Tibial nerve (tissue), 4 donors: Measurements from ENCODE around the gene BEND5. TPM values are rescaled to one million over a fixed set of nuclear protein-coding genes. Genes with fewer than 3 reads are reported as not detected.
A peak's percentile ranks its signal among the peaks of the same experiment; 100 is the strongest.

Experiments used
- DNase-seq, 2 donors: peaks; one replicate each; pipeline ENCODE4 v3.0.0-alpha.2; 2019; ENCODE audit warnings: low spot score in 2 of 2
- H3K27ac ChIP-seq, 4 donors: fragments of 200-600 bp; sonication (generic) in 3 of 4; one replicate each; pipeline ENCODE4 v1.5.1; 2017 to 2019; ENCODE audit warnings: mild to moderate bottlenecking in 1 of 4
- H3K27me3 ChIP-seq, 2 donors: fragments of 200-600 bp; sonication (generic) in 1 of 2; one replicate each; pipeline versions ENCODE4 v1.5.1 to v1.6.0; 2017 to 2019
- H3K36me3 ChIP-seq, 3 donors: fragments of 200-600 bp; sonication (generic); one replicate each; pipeline ENCODE4 v1.5.1; 2018 to 2019
- H3K4me1 ChIP-seq, 4 donors: fragments of 200-600 bp; sonication (generic) in 3 of 4; one replicate each; pipeline ENCODE4 v1.5.1; 2017 to 2019
- H3K4me3 ChIP-seq, 4 donors: fragments of 200-600 bp; sonication (generic) in 3 of 4; one replicate each; pipeline ENCODE4 v1.5.1; 2017 to 2019; ENCODE audit warnings: mild to moderate bottlenecking in 1 of 4, moderate library complexity in 1 of 4
- H3K9me3 ChIP-seq, 4 donors: fragments of 200-600 bp; sonication (generic) in 3 of 4; one replicate each; pipeline ENCODE4 v1.5.1; 2017 to 2019
- EP300 ChIP-seq, 2 donors: sonication (generic); formaldehyde crosslinking; IDR thresholded peaks; one replicate each; pipeline ENCODE4 v1.6.1; 2017; ENCODE audit warnings: antibody characterized with exemption in 2 of 2, mild to moderate bottlenecking in 1 of 2
- POLR2A ChIP-seq, 2 donors: fragments of 450-650 bp; IDR thresholded peaks; one replicate each; pipeline ENCODE4 v1.6.1; 2017; ENCODE audit warnings: antibody characterized with exemption in 2 of 2, mild to moderate bottlenecking in 2 of 2, moderate library complexity in 2 of 2
- WGBS, 2 donors: methylation state at CpG; one replicate each; pipeline ENCODE4 v1.1.5; 2018; 5-methylcytosine and 5-hydroxymethylcytosine counted together
- total RNA-seq, 4 donors: library from RNA; depleted of rRNA; stranded (reverse); fragments of >200 nt; gene quantifications; one replicate each; pipeline ENCODE4 v1.1.0, GENCODE V29; 2016
- TF ChIP-seq, protein P1 (sequence below), 5 experiments: fragments of 200-600 bp in 3 of 5; fragments of 450-650 bp in 2 of 5; sonication (generic) in 3 of 5; IDR thresholded peaks; one replicate each; pipeline ENCODE4 v1.5.1; 2016 to 2019; ENCODE audit warnings: antibody characterized with exemption in 5 of 5, mild to moderate bottlenecking in 3 of 5, moderate library complexity in 2 of 5

Gene BEND5
- total RNA-seq, 4 donors from 2014 or later, result 1.5 to 4.7 (median 2.8) TPM

DNA sequence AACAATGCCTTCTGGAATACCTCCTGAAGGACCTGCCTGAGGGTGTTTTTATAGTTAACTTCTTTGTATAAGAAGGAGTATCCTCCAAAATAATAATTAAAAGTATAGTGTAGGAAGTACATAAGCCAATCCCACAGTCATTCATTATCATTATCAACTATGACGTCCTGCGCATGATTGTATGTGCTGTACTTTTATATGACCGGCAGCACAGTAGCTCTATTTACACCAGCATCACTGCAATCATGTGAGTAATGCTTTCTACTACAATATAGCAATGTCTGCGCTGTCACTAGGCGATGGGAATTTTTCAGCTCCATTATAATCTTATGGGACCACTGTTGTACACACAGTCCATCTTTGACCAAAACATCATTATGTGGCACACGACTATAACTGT is 72.0 kb downstream of the BEND5 start:
- DNase-seq, result no peak
- Histone ChIP-seq H3K27ac (no peak overlapping the region), H3K27me3 (no peaks in the 10 kb centered on the region), H3K4me1 (no peaks in the 10 kb centered on the region), H3K36me3 (no peaks in the 10 kb centered on the region), H3K9me3 (no peaks in the 10 kb centered on the region), H3K4me3 (no peak overlapping the region)
- TF ChIP-seq POLR2A (IDR thresholded peaks at IDR 0.05), result no peak
- TF ChIP-seq EP300 (IDR thresholded peaks at IDR 0.05), result no peak
- 47 to 51% methylated on average over 6 of the region's 6 CpGs for WGBS, 2 donors

DNA sequence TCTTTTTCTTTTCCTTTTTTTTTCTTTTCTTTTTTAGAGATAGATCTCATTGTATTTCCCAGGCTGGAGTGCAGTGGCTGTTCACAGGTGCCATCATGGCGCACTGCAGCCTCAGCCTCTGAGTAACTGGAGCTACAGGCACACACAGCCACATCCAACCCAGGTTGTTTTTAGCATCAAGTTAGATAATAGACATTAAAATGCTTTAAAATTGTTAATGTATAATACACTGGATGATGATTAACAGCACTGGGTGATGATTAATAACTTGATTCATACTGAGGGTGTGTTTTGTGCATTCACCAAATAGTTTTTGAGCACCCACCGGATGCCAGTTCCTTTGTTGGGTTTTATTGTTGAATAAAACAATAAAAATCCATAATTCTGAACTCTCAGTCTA is 75.2 kb downstream of the BEND5 start:
- 89 to 93% methylated on average over 2 of the region's 2 CpGs for WGBS, 2 donors
- Histone ChIP-seq H3K36me3 (no peaks in the 10 kb centered on the region), H3K9me3 (no peaks in the 10 kb centered on the region), H3K27ac (no peak overlapping the region), H3K4me3 (no peak overlapping the region), H3K27me3 (no peaks in the 10 kb centered on the region), H3K4me1 (no peaks in the 10 kb centered on the region)
- no peak for DNase-seq
- TF ChIP-seq EP300 (IDR thresholded peaks at IDR 0.05), result no peak
- no peak for TF ChIP-seq POLR2A (IDR thresholded peaks at IDR 0.05)
- TF ChIP-seq, protein P1, sequence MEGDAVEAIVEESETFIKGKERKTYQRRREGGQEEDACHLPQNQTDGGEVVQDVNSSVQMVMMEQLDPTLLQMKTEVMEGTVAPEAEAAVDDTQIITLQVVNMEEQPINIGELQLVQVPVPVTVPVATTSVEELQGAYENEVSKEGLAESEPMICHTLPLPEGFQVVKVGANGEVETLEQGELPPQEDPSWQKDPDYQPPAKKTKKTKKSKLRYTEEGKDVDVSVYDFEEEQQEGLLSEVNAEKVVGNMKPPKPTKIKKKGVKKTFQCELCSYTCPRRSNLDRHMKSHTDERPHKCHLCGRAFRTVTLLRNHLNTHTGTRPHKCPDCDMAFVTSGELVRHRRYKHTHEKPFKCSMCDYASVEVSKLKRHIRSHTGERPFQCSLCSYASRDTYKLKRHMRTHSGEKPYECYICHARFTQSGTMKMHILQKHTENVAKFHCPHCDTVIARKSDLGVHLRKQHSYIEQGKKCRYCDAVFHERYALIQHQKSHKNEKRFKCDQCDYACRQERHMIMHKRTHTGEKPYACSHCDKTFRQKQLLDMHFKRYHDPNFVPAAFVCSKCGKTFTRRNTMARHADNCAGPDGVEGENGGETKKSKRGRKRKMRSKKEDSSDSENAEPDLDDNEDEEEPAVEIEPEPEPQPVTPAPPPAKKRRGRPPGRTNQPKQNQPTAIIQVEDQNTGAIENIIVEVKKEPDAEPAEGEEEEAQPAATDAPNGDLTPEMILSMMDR (IDR thresholded peaks at IDR 0.05), result no peak

DNA sequence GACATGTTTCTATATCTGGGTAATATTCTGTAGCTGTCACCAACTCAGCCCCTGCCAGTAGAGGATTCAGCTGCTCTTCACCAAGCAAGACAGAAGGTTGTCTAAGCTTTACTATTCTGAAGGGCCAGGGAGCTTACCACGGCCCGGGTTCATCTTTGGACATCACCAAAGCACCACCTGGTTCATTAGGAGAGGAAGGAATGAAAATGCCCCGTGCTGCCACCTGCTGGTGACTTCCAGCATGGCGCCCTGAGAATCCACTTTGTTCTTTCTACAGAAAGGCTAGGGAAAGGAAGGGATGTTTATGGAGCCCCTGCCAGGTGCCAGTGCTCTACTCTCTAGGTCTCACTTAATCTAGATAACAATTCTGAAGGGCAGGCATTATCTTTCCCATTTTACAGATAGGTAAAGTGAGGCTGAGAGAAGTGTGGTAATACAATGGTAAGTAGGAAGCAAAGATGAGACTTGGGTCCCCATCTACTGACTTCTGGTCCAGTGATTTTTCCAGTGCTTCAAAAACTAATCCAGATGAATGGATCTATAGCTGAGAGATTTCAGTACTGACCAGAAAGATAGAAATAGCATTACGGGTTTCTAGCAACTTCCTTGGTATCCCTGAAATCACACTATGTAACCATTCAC is 79.5 kb downstream of the BEND5 start:
- Histone ChIP-seq H3K4me1 (no peaks in the 10 kb centered on the region), H3K27ac (no peak overlapping the region), H3K9me3 (no peaks in the 10 kb centered on the region), H3K27me3 (no peaks in the 10 kb centered on the region), H3K36me3 (no peaks in the 10 kb centered on the region), H3K4me3 (no peak overlapping the region)
- WGBS, 2 donors, result 16 to 28% methylated on average over 5 of the region's 5 CpGs
- TF ChIP-seq POLR2A (IDR thresholded peaks at IDR 0.05), result no peak
- TF ChIP-seq, protein P1 (IDR thresholded peaks at IDR 0.05), result peak; percentile 70 to 88 (median 82)
- DNase-seq, result peak; percentile 60 to 70

DNA sequence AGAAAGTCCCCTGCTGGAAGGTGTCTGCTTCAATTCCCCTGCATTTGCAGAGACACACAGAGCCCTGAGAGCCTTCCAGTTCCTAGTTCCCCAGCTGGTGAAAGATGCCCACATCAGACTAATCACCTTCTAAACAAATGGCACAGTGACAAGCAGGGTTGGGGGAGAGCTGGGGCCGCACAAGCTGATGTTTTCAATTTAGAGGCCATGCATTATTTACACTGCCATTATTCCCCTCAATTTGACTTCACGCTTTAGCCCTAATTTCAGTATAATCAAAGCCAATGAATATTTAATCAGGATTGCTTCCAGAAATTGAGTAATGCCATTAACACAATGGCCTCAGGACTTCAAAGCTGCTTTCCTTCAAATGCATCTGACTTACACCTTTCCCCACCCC is 81.5 kb downstream of the BEND5 start:
- DNase-seq, result no peak
- H3K9me3 ChIP-seq, result no peaks in the 10 kb centered on the region
- no peak overlapping the region for H3K4me3 ChIP-seq
- H3K27me3 ChIP-seq, result no peaks in the 10 kb centered on the region
- H3K4me1 ChIP-seq, result no peaks in the 10 kb centered on the region
- 68 to 96% methylated on average over 2 of the region's 2 CpGs for WGBS, 2 donors
- no peak overlapping the region for H3K27ac ChIP-seq
- no peaks in the 10 kb centered on the region for H3K36me3 ChIP-seq
- no peak for TF ChIP-seq EP300 (IDR thresholded peaks at IDR 0.05)

DNA sequence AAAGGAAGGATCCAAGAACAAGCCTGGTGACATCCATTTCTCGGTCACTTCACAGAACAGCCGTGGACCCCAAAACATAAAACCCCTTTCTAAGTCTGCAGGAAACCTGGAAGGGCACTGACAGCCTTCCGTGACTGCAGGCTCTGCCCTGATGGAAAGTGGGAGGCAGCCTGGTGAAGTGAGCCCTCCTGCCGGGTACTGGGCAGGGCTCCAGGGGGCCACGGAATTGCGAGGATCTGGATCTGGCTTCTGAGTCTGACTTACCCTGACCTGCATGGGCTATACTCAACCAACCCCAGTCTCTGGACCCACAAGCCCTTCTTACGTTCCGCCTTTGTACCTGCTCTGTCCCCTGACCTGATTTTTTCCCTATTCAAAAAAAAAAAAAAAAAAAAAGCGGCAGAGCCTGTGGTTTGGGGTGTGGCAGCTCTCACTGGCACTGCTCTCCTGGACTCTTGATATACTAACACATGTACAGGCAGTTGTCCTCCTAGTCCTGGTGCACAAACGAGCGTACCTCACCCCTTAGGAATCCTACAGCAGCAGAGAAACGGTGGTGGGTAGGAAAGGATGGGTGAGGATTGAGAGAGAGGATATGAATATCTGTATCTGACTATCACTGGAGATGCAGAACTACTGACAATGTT is 82.9 kb downstream of the BEND5 start:
- Histone ChIP-seq H3K9me3 (no peaks in the 10 kb centered on the region), H3K27me3 (no peaks in the 10 kb centered on the region), H3K36me3 (no peaks in the 10 kb centered on the region), H3K4me1 (no peaks in the 10 kb centered on the region), H3K4me3 (no peak overlapping the region), H3K27ac (no peak overlapping the region)
- DNase-seq, result no peak
- no peak for TF ChIP-seq EP300 (IDR thresholded peaks at IDR 0.05)
- no peak for TF ChIP-seq POLR2A (IDR thresholded peaks at IDR 0.05)
- TF ChIP-seq, protein P1 (IDR thresholded peaks at IDR 0.05), result no peak
- WGBS, 2 donors, result 70 to 73% methylated on average over 12 of the region's 12 CpGs

DNA sequence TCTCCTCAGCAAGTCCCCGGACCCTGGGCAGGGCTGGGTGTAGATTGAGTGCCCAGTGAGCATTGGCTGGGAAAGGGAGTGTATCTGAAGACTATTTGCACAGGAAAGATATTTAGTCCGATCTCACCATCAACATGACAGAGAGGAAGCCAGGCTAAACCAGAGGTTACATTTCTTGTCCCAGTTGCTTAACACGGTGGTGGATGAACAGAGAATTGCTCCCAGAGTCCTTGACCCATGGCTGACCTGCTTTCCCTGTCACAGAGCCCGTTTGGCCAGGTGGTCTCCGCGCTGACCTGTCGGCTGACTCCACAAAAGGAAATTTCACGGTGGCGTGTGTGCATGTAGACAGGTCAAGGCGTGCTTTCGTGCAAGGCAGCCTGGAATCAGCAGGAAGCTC is 83.5 kb downstream of the BEND5 start:
- DNase-seq, result no peak
- TF ChIP-seq POLR2A (IDR thresholded peaks at IDR 0.05) (no peak), EP300 (IDR thresholded peaks at IDR 0.05) (no peak)
- TF ChIP-seq, protein P1 (IDR thresholded peaks at IDR 0.05), result no peak
- Histone ChIP-seq H3K4me1 (no peaks in the 10 kb centered on the region), H3K4me3 (no peak overlapping the region), H3K36me3 (no peaks in the 10 kb centered on the region), H3K27ac (no peak overlapping the region), H3K9me3 (no peaks in the 10 kb centered on the region), H3K27me3 (no peaks in the 10 kb centered on the region)
- WGBS, 2 donors, result 79% methylated on average over 11 of the region's 11 CpGs
